Lower leg skin (tissue), 3 donors: ENCODE results near the gene GRIP1.

Experiments
- POLR2A ChIP-seq, 2 donors: fragments of 450-650 bp; IDR thresholded peaks; one replicate each; pipeline ENCODE4 v1.6.1; 2016 to 2017; ENCODE audit warnings: antibody characterized with exemption in 2 of 2, mild to moderate bottlenecking in 1 of 2, moderate library complexity in 1 of 2
- TF ChIP-seq, protein P1 (sequence below), 3 donors: fragments of 450-650 bp; IDR thresholded peaks; one replicate each; pipeline ENCODE4 v1.5.1; 2016; ENCODE audit warnings: antibody characterized with exemption in 3 of 3, mild to moderate bottlenecking in 3 of 3, moderate library complexity in 2 of 3

DNA sequence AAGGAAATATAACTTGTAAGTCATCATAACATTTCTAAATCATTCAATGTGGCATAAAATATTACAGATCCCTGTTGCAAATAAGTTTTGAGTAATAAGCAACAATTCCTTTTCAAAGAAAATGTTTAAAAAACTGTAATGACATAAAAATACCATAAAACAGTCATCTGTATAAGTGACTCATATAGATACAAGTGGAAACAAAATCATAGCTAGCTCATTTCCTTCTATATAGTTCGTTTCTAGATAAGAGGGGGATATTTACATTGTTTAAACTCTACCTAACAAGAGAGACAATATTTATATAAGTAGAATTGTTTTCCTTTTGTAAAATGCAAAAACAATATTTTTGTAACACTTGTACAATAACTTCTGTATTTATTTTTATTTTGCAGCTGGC lies 148.9 kb downstream of the GRIP1 start:
- TF ChIP-seq, protein P1, sequence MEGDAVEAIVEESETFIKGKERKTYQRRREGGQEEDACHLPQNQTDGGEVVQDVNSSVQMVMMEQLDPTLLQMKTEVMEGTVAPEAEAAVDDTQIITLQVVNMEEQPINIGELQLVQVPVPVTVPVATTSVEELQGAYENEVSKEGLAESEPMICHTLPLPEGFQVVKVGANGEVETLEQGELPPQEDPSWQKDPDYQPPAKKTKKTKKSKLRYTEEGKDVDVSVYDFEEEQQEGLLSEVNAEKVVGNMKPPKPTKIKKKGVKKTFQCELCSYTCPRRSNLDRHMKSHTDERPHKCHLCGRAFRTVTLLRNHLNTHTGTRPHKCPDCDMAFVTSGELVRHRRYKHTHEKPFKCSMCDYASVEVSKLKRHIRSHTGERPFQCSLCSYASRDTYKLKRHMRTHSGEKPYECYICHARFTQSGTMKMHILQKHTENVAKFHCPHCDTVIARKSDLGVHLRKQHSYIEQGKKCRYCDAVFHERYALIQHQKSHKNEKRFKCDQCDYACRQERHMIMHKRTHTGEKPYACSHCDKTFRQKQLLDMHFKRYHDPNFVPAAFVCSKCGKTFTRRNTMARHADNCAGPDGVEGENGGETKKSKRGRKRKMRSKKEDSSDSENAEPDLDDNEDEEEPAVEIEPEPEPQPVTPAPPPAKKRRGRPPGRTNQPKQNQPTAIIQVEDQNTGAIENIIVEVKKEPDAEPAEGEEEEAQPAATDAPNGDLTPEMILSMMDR (IDR thresholded peaks at IDR 0.05): no peak
- no peak for TF ChIP-seq POLR2A (IDR thresholded peaks at IDR 0.05)
